HEK293 (cell line): ENCODE data around the gene AMPD3.

ENCODE experiments used
- CTCF ChIA-PET: fragments of 350-600 bp; formaldehyde crosslinking; extraction: SDS; loops from one replicate; lab custom pipeline; 2021; ENCODE audit warnings: antibody characterized with exemption; lab: Yijun Ruan, JAX
- POLR2A ChIA-PET: fragments of 300-600 bp; formaldehyde crosslinking; extraction: SDS; loops from one replicate; lab custom pipeline; 2020; ENCODE audit warnings: antibody characterized with exemption, inconsistent platforms; lab: Yijun Ruan, JAX
- H3K27ac ChIP-seq: fragments of 200-500 bp; sonication (Bioruptor generic); 2 replicates; pipeline ENCODE4 v1.5.1; 2014; ENCODE audit warnings: low read depth, low read length, control low read depth, inconsistent platforms; ENCODE audit errors: extremely low read depth
- H3K36me3 ChIP-seq, 2 experiments: fragments of 200-500 bp in 1 of 2; sonication (Bioruptor generic) in 1 of 2; 1 replicate in 1 of 2; 2 replicates in 1 of 2; pipeline ENCODE4 v1.5.1; 2014 to 2017; ENCODE audit warnings: inconsistent platforms in 2 of 2, low read length in 2 of 2; ENCODE audit not compliant: control insufficient read depth in 2 of 2, insufficient read depth in 1 of 2
- H3K4me1 ChIP-seq: fragments of 200-500 bp; sonication (Bioruptor generic); 2 replicates; pipeline ENCODE4 v1.5.1; 2014; ENCODE audit warnings: mild to moderate bottlenecking, low read length, inconsistent platforms; ENCODE audit not compliant: control insufficient read depth, insufficient read depth
- H3K4me3 ChIP-seq: 2 replicates; pipeline ENCODE4 v1.5.1; 2011; ENCODE audit warnings: low read depth, mild to moderate bottlenecking, control low read depth, low read length, moderate library complexity
- H3K9me3 ChIP-seq: fragments of 200-500 bp; sonication (Bioruptor generic); 2 replicates; pipeline ENCODE4 v1.5.1; 2014; ENCODE audit warnings: low read depth, low read length, inconsistent platforms; ENCODE audit not compliant: control insufficient read depth, insufficient read depth
- ATF2 ChIP-seq: fragments of 450-650 bp; formaldehyde crosslinking; IDR thresholded peaks from 2 replicates; pipeline ENCODE4 v1.5.1; 2016; ENCODE audit warnings: missing biosample characterization, missing genetic modification characterization, low read depth
- IKZF3 ChIP-seq: fragments of 450-650 bp; IDR thresholded peaks from 2 replicates; pipeline ENCODE4 v1.5.0; 2018; ENCODE audit warnings: missing biosample characterization, mild to moderate bottlenecking, missing genetic modification characterization, moderate library complexity
- SALL2 ChIP-seq: fragments of 450-650 bp; formaldehyde crosslinking; IDR thresholded peaks from 2 replicates; pipeline ENCODE4 v1.5.0; 2017; ENCODE audit warnings: missing biosample characterization, mild to moderate bottlenecking, missing genetic modification characterization, borderline replicate concordance
- TCF7L2 ChIP-seq: IDR thresholded peaks from 2 replicates; pipeline ENCODE4 v1.6.1; 2011; ENCODE audit warnings: low read depth, mild to moderate bottlenecking, inconsistent platforms, low read length, moderate library complexity, borderline replicate concordance
- ZBTB17 ChIP-seq: fragments of 450-650 bp; formaldehyde crosslinking; IDR thresholded peaks from 2 replicates; pipeline ENCODE4 v1.5.1; 2016; ENCODE audit warnings: missing biosample characterization, missing genetic modification characterization
- ZIC2 ChIP-seq: fragments of 450-650 bp; formaldehyde crosslinking; IDR thresholded peaks from 2 replicates; pipeline ENCODE4 v1.5.1; 2016; ENCODE audit warnings: missing biosample characterization, missing genetic modification characterization
- ZNF140 ChIP-seq: fragments of 450-650 bp; formaldehyde crosslinking; IDR thresholded peaks from 2 replicates; pipeline ENCODE4 v1.5.1; 2016; ENCODE audit warnings: missing biosample characterization, missing genetic modification characterization
- ZNF19 ChIP-seq: fragments of 450-650 bp; formaldehyde crosslinking; IDR thresholded peaks from 2 replicates; pipeline ENCODE4; 2016; ENCODE audit warnings: missing biosample characterization, missing genetic modification characterization, low read depth
- ZNF248 ChIP-seq: fragments of 450-650 bp; formaldehyde crosslinking; IDR thresholded peaks from 2 replicates; pipeline ENCODE4 v1.5.1; 2017; ENCODE audit warnings: missing biosample characterization, missing genetic modification characterization
- ZNF280D ChIP-seq: fragments of 450-650 bp; formaldehyde crosslinking; IDR thresholded peaks from 2 replicates; pipeline ENCODE4 v1.5.1; 2016; ENCODE audit warnings: missing biosample characterization, missing genetic modification characterization
- ZNF302 ChIP-seq: fragments of 450-650 bp; formaldehyde crosslinking; IDR thresholded peaks from 2 replicates; pipeline ENCODE4 v1.5.1; 2016; ENCODE audit warnings: missing biosample characterization, missing genetic modification characterization, low read depth
- ZNF426 ChIP-seq: fragments of 450-650 bp; formaldehyde crosslinking; IDR thresholded peaks from 2 replicates; pipeline ENCODE4 v1.5.1; 2017; ENCODE audit warnings: missing biosample characterization, missing genetic modification characterization, mild to moderate bottlenecking, inconsistent platforms, moderate library complexity
- ZNF600 ChIP-seq: fragments of 450-650 bp; formaldehyde crosslinking; IDR thresholded peaks from 2 replicates; pipeline ENCODE4 v1.5.1; 2016; ENCODE audit warnings: missing biosample characterization, missing genetic modification characterization
- ZNF645 ChIP-seq: fragments of 450-650 bp; formaldehyde crosslinking; IDR thresholded peaks from 2 replicates; pipeline ENCODE4; 2016; ENCODE audit warnings: missing biosample characterization, missing genetic modification characterization
- ZNF843 ChIP-seq: fragments of 450-650 bp; formaldehyde crosslinking; IDR thresholded peaks from 2 replicates; pipeline ENCODE4 v1.5.1; 2016; ENCODE audit warnings: missing biosample characterization, missing genetic modification characterization
- ZSCAN5A ChIP-seq: fragments of 450-650 bp; formaldehyde crosslinking; IDR thresholded peaks from 2 replicates; pipeline ENCODE4 v1.5.1; 2016; ENCODE audit warnings: missing biosample characterization, missing genetic modification characterization

The AMPD3 gene

DNA sequence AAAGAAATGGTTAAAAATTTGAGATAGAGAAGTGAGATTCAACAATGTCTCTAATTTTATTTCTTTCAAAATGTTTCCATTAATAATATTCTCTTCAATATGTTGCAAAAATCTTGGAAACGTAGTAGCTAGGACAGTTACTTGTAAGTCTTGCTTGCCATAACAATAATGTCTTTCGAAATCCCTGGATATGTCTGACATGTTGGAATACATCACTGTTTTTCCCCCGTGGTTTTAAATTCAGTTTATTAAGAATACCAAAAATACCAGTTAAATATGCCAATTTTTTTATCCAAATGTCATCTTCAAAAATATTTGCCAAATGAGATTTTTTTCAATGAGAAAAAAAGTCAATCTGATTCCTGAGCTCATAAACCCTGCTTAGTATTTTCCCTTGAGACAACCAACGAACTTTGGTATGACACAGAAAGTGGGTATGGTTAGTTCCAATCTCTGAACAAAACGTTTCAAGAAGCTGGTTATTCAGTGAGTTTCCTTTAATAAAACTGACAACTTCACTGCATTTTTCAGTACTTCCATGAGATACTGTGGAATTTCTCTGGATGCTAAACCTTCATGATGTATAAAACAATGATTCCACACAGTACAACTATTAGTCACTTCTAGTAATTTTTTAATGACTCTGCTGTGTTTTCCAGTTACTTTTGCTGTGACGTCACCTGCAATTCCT is 36.7 kb upstream of the AMPD3 start (continued):
- TF ChIP-seq ZIC2 (tag by site-specific recombination): no peak
- TF ChIP-seq ZNF843 (tag by site-specific recombination): no peak
- TF ChIP-seq ZNF426 (tag by site-specific recombination): no peak
- no peak for TF ChIP-seq IKZF3 (tag by site-specific recombination)

GRCh38 chr11:10418950-10419310 is 36.1 kb upstream of the AMPD3 start:
- H3K27ac ChIP-seq: no peak overlapping the region
- POLR2A ChIA-PET: no interaction called here
- no peaks in the 10 kb centered on the region for H3K4me1 ChIP-seq
- no peaks in the 10 kb centered on the region for H3K36me3 ChIP-seq
- no peaks in the 10 kb centered on the region for H3K9me3 ChIP-seq
- H3K4me3 ChIP-seq: no peak overlapping the region
- CTCF ChIA-PET: interaction anchor here (0.9 kb wide), 1 partner anchor 13 kb away, joined by 4 read pairs; no protein-coding TSS in a partner anchor
- 0 out of 2 replicates have a peak, but pooled peaks have one; percentile 22 for TF ChIP-seq ZNF600 (tag by site-specific recombination)
- TF ChIP-seq SALL2: no peak
- TF ChIP-seq ATF2 (tag by site-specific recombination): 0 out of 2 replicates have a peak, but pooled peaks have one; percentile 19

GRCh38 chr11:10426475-10426874 is 28.6 kb upstream of the AMPD3 start:
- Histone ChIP-seq H3K4me3 (no peak overlapping the region), H3K9me3 (no peaks in the 10 kb centered on the region), H3K4me1 (no peaks in the 10 kb centered on the region), H3K36me3 (no peaks in the 10 kb centered on the region)
- CTCF ChIA-PET: interaction anchor here (0.6 kb wide), 6 partner anchors 14 to 298 kb away, joined by 3 to 4 read pairs (median 3); no protein-coding TSS in a partner anchor
- no peak for TF ChIP-seq ZNF248 (tag by site-specific recombination)
- no peak for TF ChIP-seq ZNF302 (tag by site-specific recombination)
- no peak for TF ChIP-seq ZNF645 (tag by site-specific recombination)
- TF ChIP-seq ZSCAN5A (tag by site-specific recombination): no peak
- TF ChIP-seq ZNF280D (tag by site-specific recombination): no peak
- no peak for TF ChIP-seq ZBTB17 (tag by site-specific recombination)
- TF ChIP-seq ZNF19 (tag by site-specific recombination): no peak
- no peak for TF ChIP-seq TCF7L2
- no peak for TF ChIP-seq ZNF140 (tag by site-specific recombination)
- TF ChIP-seq, all 188 proteins: peak for 0
- no peak overlapping the region for H3K27ac ChIP-seq
- POLR2A ChIA-PET: no interaction called here
